Measurements from ENCODE around the gene AEBP1.

- TF ChIP-seq, protein P1, sequence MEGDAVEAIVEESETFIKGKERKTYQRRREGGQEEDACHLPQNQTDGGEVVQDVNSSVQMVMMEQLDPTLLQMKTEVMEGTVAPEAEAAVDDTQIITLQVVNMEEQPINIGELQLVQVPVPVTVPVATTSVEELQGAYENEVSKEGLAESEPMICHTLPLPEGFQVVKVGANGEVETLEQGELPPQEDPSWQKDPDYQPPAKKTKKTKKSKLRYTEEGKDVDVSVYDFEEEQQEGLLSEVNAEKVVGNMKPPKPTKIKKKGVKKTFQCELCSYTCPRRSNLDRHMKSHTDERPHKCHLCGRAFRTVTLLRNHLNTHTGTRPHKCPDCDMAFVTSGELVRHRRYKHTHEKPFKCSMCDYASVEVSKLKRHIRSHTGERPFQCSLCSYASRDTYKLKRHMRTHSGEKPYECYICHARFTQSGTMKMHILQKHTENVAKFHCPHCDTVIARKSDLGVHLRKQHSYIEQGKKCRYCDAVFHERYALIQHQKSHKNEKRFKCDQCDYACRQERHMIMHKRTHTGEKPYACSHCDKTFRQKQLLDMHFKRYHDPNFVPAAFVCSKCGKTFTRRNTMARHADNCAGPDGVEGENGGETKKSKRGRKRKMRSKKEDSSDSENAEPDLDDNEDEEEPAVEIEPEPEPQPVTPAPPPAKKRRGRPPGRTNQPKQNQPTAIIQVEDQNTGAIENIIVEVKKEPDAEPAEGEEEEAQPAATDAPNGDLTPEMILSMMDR (IDR thresholded peaks at IDR 0.05; ENCODE audit: insufficient read depth, low read length), result no peak
- TF ChIP-seq GABPA (IDR thresholded peaks at IDR 0.05; ENCODE audit: low read depth) (no peak), POLR2AphosphoS5 (IDR thresholded peaks at IDR 0.05; ENCODE audit: low read depth) (no peak), SPI1 (IDR thresholded peaks at IDR 0.05; ENCODE audit: borderline replicate concordance, low read depth) (no peak)
- TF ChIP-seq, protein P2, sequence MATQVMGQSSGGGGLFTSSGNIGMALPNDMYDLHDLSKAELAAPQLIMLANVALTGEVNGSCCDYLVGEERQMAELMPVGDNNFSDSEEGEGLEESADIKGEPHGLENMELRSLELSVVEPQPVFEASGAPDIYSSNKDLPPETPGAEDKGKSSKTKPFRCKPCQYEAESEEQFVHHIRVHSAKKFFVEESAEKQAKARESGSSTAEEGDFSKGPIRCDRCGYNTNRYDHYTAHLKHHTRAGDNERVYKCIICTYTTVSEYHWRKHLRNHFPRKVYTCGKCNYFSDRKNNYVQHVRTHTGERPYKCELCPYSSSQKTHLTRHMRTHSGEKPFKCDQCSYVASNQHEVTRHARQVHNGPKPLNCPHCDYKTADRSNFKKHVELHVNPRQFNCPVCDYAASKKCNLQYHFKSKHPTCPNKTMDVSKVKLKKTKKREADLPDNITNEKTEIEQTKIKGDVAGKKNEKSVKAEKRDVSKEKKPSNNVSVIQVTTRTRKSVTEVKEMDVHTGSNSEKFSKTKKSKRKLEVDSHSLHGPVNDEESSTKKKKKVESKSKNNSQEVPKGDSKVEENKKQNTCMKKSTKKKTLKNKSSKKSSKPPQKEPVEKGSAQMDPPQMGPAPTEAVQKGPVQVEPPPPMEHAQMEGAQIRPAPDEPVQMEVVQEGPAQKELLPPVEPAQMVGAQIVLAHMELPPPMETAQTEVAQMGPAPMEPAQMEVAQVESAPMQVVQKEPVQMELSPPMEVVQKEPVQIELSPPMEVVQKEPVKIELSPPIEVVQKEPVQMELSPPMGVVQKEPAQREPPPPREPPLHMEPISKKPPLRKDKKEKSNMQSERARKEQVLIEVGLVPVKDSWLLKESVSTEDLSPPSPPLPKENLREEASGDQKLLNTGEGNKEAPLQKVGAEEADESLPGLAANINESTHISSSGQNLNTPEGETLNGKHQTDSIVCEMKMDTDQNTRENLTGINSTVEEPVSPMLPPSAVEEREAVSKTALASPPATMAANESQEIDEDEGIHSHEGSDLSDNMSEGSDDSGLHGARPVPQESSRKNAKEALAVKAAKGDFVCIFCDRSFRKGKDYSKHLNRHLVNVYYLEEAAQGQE (IDR thresholded peaks at IDR 0.05; ENCODE audit: insufficient replicate concordance, low read depth), result no peak
Measured at GRCh38 chr7:44086627-44087026, 17.5 kb upstream of the AEBP1 start.

All from HL-60 (cell line).